ENCODE measurements around the gene FBXL7. TPM values are rescaled to one million over a fixed set of nuclear protein-coding genes. Genes with fewer than 3 reads are reported as not detected.

The FBXL7 gene
- total RNA-seq (2022; extraction: Qiagen RNA extraction): 1.1 to 1.6 TPM (median 1.3 TPM) in 5 replicates

GRCh38 chr5:15499528-15500324, at the start of gene FBXL7:
Gene FBXL7 (plus strand): TSS chr5:15500180.

